ENCODE data around the gene ATP12A.

Gene ATP12A

GRCh38 chr13:24680258-24680920 is at the start of gene ATP12A:
ATP12A (plus strand) TSS chr13:24680408; CDS start chr13:24680744, 336 bp downstream.
- no peaks in the 10 kb centered on the region for H3K36me3 ChIP-seq (ENCODE audit: control insufficient read depth, insufficient read depth, low read length)
- H3K4me3 ChIP-seq (replicated peaks; ENCODE audit: low read depth, low read length): peak within 1 kb of the TSS; percentile 52
- no peak for DNase-seq (ENCODE audit: extremely low read depth, insufficient read length)
- TF ChIP-seq CTCF (IDR thresholded peaks at IDR 0.05; ENCODE audit: insufficient read depth, low read length, poor library complexity, severe bottlenecking): peak; percentile 7
- no peaks in the 10 kb centered on the region; the same call in none of the 2 replicates for H3K27me3 ChIP-seq (replicated peaks; ENCODE audit: control insufficient read depth, insufficient read depth, low read length)

GRCh38 chr13:24630851-24631620 is 49.2 kb upstream of the ATP12A start:
- Histone ChIP-seq H3K27me3 (replicated peaks; ENCODE audit: control insufficient read depth, insufficient read depth, low read length) (no peaks in the 10 kb centered on the region), H3K36me3 (ENCODE audit: control insufficient read depth, insufficient read depth, low read length) (no peaks in the 10 kb centered on the region), H3K4me3 (replicated peaks; ENCODE audit: low read depth, low read length) (no peak overlapping the region)
- no peak for TF ChIP-seq CTCF (IDR thresholded peaks at IDR 0.05; ENCODE audit: insufficient read depth, low read length, poor library complexity, severe bottlenecking)
- no peak for DNase-seq (ENCODE audit: extremely low read depth, insufficient read length)

- TF ChIP-seq CTCF (IDR thresholded peaks at IDR 0.05; ENCODE audit: insufficient read depth, low read length, poor library complexity, severe bottlenecking): no peak
- H3K36me3 ChIP-seq (ENCODE audit: control insufficient read depth, insufficient read depth, low read length): no peaks in the 10 kb centered on the region
- no peak for DNase-seq (ENCODE audit: extremely low read depth, insufficient read length)
- H3K4me3 ChIP-seq (replicated peaks; ENCODE audit: low read depth, low read length): no peak overlapping the region
- no peaks in the 10 kb centered on the region for H3K27me3 ChIP-seq (replicated peaks; ENCODE audit: control insufficient read depth, insufficient read depth, low read length)
Measured at GRCh38 chr13:24631922-24632321, 48.3 kb upstream of the ATP12A start.

- no peaks in the 10 kb centered on the region for H3K27me3 ChIP-seq (replicated peaks; ENCODE audit: control insufficient read depth, insufficient read depth, low read length)
- H3K4me3 ChIP-seq (replicated peaks; ENCODE audit: low read depth, low read length): no peak overlapping the region
- no peak for TF ChIP-seq CTCF (IDR thresholded peaks at IDR 0.05; ENCODE audit: insufficient read depth, low read length, poor library complexity, severe bottlenecking)
- H3K36me3 ChIP-seq (ENCODE audit: control insufficient read depth, insufficient read depth, low read length): no peaks in the 10 kb centered on the region
- DNase-seq (ENCODE audit: extremely low read depth, insufficient read length): no peak
Measured at GRCh38 chr13:24632382-24633121, 47.7 kb upstream of the ATP12A start.

GRCh38 chr13:24636776-24637175 is 43.4 kb upstream of the ATP12A start:
- no peak overlapping the region for H3K4me3 ChIP-seq (replicated peaks; ENCODE audit: low read depth, low read length)
- DNase-seq (ENCODE audit: extremely low read depth, insufficient read length): no peak
- H3K36me3 ChIP-seq (ENCODE audit: control insufficient read depth, insufficient read depth, low read length): no peaks in the 10 kb centered on the region
- H3K27me3 ChIP-seq (replicated peaks; ENCODE audit: control insufficient read depth, insufficient read depth, low read length): no peaks in the 10 kb centered on the region
- TF ChIP-seq CTCF (IDR thresholded peaks at IDR 0.05; ENCODE audit: insufficient read depth, low read length, poor library complexity, severe bottlenecking): no peak
